ENCODE results near the gene CRTC1.

Gene CRTC1

GRCh38 chr19:18794029-18794313 lies 110.5 kb downstream of the CRTC1 start:
- TF ChIP-seq CTCF (conservative IDR thresholded peaks at IDR 0.05; ENCODE audit: low read depth) = no peak
- CTCF ChIA-PET = interaction anchor here (0.6 to 0.7 kb wide), 2 partner anchors 27 to 38 kb away, joined by 3 read pairs; no protein-coding TSS in a partner anchor
- no peak for DNase-seq (ENCODE audit: low spot score)

GRCh38 chr19:18794692-18795091 lies 111.2 kb downstream of the CRTC1 start:
- H3K27ac ChIP-seq = no peak overlapping the region
- TF ChIP-seq CTCF (conservative IDR thresholded peaks at IDR 0.05; ENCODE audit: low read depth) = no peak
- DNase-seq (ENCODE audit: low spot score) = no peak
- ChIA-PET CTCF (interaction anchor here (0.7 kb wide), 1 partner anchor 38 kb away, joined by 3 read pairs; no protein-coding TSS in a partner anchor), POLR2A (ENCODE audit: low non-redundant PET) (no interaction called here)

More at GRCh38 chr19:18794029-18794313, 110.5 kb downstream of the CRTC1 start:
- POLR2A ChIA-PET (ENCODE audit: low non-redundant PET) = no interaction called here
- no peak overlapping the region for H3K27ac ChIP-seq

- no peak for DNase-seq (ENCODE audit: low spot score)
- H3K27ac ChIP-seq = no peak overlapping the region
- ChIA-PET POLR2A (ENCODE audit: low non-redundant PET) (no interaction called here), CTCF (no interaction called here)
- TF ChIP-seq CTCF (conservative IDR thresholded peaks at IDR 0.05; ENCODE audit: low read depth) = no peak
Observed at GRCh38 chr19:18795540-18795939, 112.1 kb downstream of the CRTC1 start.

DNA sequence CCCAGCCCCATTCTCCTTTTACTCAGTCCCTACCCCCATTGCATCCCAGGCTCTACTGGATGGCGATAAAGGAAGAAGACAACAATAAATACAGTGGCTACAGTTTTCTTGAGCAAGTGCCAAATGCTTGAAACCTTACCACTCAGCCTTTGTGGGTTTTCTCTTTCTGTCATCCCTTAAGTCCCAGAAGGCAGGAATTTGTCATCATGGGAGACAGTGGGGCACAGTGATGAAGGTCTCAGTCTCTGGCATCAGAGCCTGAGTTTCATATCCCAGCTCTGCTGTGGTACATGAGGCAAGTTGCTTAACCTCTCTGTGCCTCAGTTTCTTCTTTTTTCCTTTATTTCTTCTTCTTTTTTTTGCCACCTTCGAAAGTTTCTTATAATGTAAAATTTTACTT lies 112.8 kb downstream of the CRTC1 start:
- TF ChIP-seq CTCF (conservative IDR thresholded peaks at IDR 0.05; ENCODE audit: low read depth) = no peak
- POLR2A ChIA-PET (ENCODE audit: low non-redundant PET) = no interaction called here
- CTCF ChIA-PET = no interaction called here
- H3K27ac ChIP-seq = no peak overlapping the region
- DNase-seq (ENCODE audit: low spot score) = no peak

- ChIA-PET CTCF (interaction anchor here (0.6 kb wide), 1 partner anchor 64 kb away, joined by 5 read pairs; no protein-coding TSS in a partner anchor), POLR2A (ENCODE audit: low non-redundant PET) (no interaction called here)
- no peak for DNase-seq (ENCODE audit: low spot score)
Observed at GRCh38 chr19:18798384-18799352, 115.2 kb downstream of the CRTC1 start.

GRCh38 chr19:18799389-18799970 lies 116.0 kb downstream of the CRTC1 start:
- CTCF ChIA-PET = no interaction called here
- no peak for TF ChIP-seq CTCF (conservative IDR thresholded peaks at IDR 0.05; ENCODE audit: low read depth)
- POLR2A ChIA-PET (ENCODE audit: low non-redundant PET) = no interaction called here
- no peak overlapping the region for H3K27ac ChIP-seq
- DNase-seq (ENCODE audit: low spot score) = no peak

More at GRCh38 chr19:18798384-18799352, 115.2 kb downstream of the CRTC1 start:
- no peak overlapping the region for H3K27ac ChIP-seq
- TF ChIP-seq CTCF (conservative IDR thresholded peaks at IDR 0.05; ENCODE audit: low read depth) = no peak
